Fibroblast of upper back skin (primary cell): ENCODE results near the gene NPVF.

Experiments used
- DNase-seq: peaks from one replicate; pipeline ENCODE4 v3.0.0-alpha.2; 2013

The NPVF gene

GRCh38 chr7:25228386-25228785 is at the start of gene NPVF:
TSS of gene NPVF (minus strand) at chr7:25228486. CDS start at chr7:25228439, 47 bp downstream.
- no peak for DNase-seq

GRCh38 chr7:25272265-25272664 is 44.0 kb upstream of the NPVF start:
- DNase-seq, result no peak

- peak; percentile 41 for DNase-seq
These were observed 35.1 kb upstream of the NPVF start for GRCh38 chr7:25263337-25263736.

- peak; percentile 74 for DNase-seq
These were observed 34.3 kb upstream of the NPVF start for GRCh38 chr7:25262586-25262985.

- DNase-seq, result no peak
These were observed 33.4 kb upstream of the NPVF start for GRCh38 chr7:25261545-25262140.

- peak; percentile 72 for DNase-seq
These were observed 32.7 kb upstream of the NPVF start for GRCh38 chr7:25260862-25261494.

- peak; percentile 83 for DNase-seq
These were observed 31.4 kb upstream of the NPVF start for GRCh38 chr7:25259487-25260243.

GRCh38 chr7:25256333-25256819 is 28.1 kb upstream of the NPVF start:
- DNase-seq, result no peak

- no peak for DNase-seq
These were observed 27.5 kb upstream of the NPVF start for GRCh38 chr7:25255611-25256332.

GRCh38 chr7:25254604-25255003 is 26.3 kb upstream of the NPVF start:
- DNase-seq, result no peak

GRCh38 chr7:25253714-25254113 is 25.4 kb upstream of the NPVF start:
- no peak for DNase-seq

- DNase-seq, result no peak
These were observed 22.1 kb upstream of the NPVF start for GRCh38 chr7:25250386-25250785.

- no peak for DNase-seq
These were observed 21.5 kb upstream of the NPVF start for GRCh38 chr7:25249772-25250171.

- DNase-seq, result no peak
These were observed 18.0 kb upstream of the NPVF start for GRCh38 chr7:25246306-25246705.

GRCh38 chr7:25244254-25245033 is 16.2 kb upstream of the NPVF start:
- DNase-seq, result peak; percentile 13

GRCh38 chr7:25242678-25243077 is 14.4 kb upstream of the NPVF start:
- no peak for DNase-seq

GRCh38 chr7:25240896-25241295 is 12.6 kb upstream of the NPVF start:
- no peak for DNase-seq

- DNase-seq, result no peak
These were observed 12.1 kb upstream of the NPVF start for GRCh38 chr7:25240340-25240739.

GRCh38 chr7:25239888-25240287 is 11.6 kb upstream of the NPVF start:
- DNase-seq, result no peak

- no peak for DNase-seq
These were observed 9.9 kb upstream of the NPVF start for GRCh38 chr7:25238066-25238725.

- no peak for DNase-seq
These were observed 7.2 kb upstream of the NPVF start for GRCh38 chr7:25235471-25235870.

GRCh38 chr7:25234336-25234735 is 6.0 kb upstream of the NPVF start:
- no peak for DNase-seq
